HFF-Myc (cell line): ENCODE results near the gene ADAMTS17.

Experiments used
- DNase-seq: peaks from one replicate; pipeline ENCODE4 v3.0.0-alpha.2; 2011; ENCODE audit warnings: low read depth; ENCODE audit errors: extremely low read depth
- H3K4me3 ChIP-seq: replicated peaks from 2 replicates; pipeline ENCODE4 v1.5.1; 2011; ENCODE audit warnings: low read depth, mild to moderate bottlenecking, control low read depth, low read length
- TF ChIP-seq, protein P1 (sequence below): IDR thresholded peaks from 2 replicates; pipeline ENCODE4 v1.5.1; 2012; ENCODE audit warnings: mild to moderate bottlenecking, low read depth, low read length, control low read depth; ENCODE audit errors: missing control alignments

Gene ADAMTS17

DNA sequence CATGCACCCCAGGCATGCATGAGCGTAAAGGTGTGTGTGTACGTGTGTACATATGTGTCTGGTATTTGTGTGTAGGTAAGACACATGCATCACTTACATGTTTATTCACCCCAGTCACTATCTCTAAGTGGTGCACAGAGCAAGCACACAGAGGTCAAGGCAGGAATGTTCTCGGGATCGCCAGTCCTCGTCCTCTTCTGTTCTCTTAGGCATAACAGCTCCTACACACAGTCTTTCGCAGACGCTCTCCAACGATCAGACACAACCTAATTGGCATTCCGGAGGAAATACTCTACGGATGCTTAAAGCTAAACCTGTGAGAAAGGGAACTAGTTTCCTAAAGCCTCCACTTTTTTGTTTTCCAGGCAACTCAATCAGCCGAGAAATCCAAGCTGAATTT is 95.9 kb downstream of the ADAMTS17 start:
- no peak overlapping the region for H3K4me3 ChIP-seq
- DNase-seq: no peak
- TF ChIP-seq, protein P1, sequence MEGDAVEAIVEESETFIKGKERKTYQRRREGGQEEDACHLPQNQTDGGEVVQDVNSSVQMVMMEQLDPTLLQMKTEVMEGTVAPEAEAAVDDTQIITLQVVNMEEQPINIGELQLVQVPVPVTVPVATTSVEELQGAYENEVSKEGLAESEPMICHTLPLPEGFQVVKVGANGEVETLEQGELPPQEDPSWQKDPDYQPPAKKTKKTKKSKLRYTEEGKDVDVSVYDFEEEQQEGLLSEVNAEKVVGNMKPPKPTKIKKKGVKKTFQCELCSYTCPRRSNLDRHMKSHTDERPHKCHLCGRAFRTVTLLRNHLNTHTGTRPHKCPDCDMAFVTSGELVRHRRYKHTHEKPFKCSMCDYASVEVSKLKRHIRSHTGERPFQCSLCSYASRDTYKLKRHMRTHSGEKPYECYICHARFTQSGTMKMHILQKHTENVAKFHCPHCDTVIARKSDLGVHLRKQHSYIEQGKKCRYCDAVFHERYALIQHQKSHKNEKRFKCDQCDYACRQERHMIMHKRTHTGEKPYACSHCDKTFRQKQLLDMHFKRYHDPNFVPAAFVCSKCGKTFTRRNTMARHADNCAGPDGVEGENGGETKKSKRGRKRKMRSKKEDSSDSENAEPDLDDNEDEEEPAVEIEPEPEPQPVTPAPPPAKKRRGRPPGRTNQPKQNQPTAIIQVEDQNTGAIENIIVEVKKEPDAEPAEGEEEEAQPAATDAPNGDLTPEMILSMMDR: no peak

DNA sequence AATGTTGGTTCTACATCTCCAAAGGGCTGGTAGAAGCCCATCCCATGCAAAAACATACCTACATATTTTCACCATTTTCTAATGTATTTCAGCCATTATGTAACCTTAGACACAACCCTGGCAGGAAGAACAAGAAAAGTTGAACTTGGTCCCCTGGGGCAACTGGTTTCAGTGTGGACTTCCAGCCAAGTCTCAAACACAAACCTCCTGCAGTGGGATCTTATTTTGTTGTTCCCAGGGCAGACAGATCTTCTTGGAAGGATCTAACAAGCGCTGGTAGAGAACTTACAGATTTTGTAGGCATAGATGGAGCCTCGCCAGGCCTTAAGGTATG is 96.3 kb downstream of the ADAMTS17 start:
- TF ChIP-seq, protein P1: no peak
- H3K4me3 ChIP-seq: no peak overlapping the region
- DNase-seq: no peak

DNA sequence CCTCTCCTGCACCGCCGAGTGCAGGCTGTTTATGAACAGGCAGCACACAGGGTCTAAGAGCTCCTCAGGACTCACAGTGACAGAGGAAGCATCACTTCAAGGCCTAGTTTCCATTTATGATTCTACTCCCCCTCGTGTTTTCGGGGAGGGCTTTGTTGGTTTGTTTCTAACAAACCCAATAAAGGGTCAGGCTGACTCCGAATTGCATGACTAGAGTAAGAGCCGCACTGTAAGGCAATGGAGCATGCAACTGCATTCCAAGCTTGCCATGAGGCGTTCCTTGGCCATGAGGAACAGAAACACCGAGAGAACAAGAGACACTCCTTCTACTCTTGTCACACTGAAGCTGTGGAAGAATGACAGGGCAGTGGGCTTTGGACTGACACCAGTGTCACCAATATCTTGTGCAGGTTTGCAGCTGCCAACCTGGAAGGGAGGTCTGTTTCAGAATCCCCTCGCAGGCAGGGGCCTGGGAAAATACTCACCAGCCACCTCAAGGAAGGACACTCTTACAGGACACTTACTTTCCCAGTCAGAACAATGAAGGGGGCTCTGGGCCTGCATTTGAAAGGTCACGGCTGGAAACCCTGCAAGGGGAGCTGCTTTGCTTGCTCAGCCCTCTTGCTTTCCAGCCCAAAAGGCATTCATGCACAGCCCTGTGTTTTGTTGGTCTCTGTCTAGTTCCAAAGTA is 96.8 kb downstream of the ADAMTS17 start:
- H3K4me3 ChIP-seq: no peak overlapping the region
- TF ChIP-seq, protein P1: no peak
- DNase-seq: no peak

DNA sequence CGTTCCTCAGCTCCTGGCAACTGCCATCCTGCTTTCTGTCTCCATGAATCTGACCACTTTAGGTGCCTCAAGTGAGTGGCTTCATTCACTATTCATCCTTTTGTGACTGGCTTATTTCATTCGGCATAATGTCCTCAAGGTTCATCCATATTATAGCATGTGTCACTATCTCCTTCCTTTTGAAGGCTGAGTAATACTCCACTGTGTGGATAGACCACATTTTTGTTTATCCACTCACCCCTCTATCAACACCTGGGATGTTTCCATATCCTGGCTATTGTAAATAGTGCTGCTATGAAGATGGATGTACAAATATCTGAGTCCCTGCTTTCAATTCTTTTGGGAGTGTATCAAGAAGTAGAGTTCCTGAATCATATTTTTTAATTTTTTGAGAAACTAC is 98.8 kb downstream of the ADAMTS17 start:
- H3K4me3 ChIP-seq: no peak overlapping the region
- TF ChIP-seq, protein P1: no peak
- DNase-seq: no peak

DNA sequence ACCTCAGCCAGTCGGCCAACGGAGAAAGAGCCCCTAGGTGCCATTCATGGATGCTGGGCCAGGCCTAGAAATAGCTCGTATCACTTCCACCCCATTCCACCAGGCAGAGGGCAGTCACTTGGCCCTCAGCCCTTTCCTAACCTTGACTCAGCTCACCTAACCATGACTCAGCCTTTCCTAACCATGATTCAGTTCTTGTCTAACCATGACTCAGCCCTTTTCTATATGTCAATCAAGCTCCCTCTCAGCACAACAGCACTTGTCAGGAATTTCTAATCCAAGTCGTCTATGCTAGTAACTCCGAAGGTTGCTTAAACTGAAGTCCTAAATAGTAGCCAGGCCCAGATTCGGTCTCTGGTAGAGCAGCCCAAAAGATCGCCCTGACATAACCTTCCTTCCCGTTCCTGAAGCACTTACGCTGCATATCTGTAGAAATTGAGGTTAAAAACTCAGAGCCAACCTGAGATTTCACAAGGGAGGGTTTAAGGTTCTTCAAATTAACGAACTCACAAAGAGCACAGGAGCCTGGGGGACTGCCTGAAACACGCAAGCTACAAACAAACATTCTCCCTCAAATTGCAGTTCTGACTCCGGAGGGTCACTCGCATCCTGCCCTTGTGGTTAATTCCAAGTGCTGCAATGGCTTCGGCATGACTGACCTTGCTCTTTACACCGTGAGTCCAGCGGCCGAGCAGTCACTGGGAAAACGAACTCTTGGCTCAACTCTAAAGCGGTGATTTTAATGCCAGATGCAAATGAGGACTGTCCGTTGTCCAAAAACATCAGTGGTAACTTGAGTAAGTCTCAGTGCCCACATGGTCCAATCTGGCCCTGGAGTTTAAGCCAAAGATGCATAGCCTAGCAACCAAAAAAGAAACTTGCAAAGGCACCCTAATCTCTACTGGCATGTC is 99.9 kb downstream of the ADAMTS17 start:
- no peak for DNase-seq
- TF ChIP-seq, protein P1: no peak
- H3K4me3 ChIP-seq: no peak overlapping the region

DNA sequence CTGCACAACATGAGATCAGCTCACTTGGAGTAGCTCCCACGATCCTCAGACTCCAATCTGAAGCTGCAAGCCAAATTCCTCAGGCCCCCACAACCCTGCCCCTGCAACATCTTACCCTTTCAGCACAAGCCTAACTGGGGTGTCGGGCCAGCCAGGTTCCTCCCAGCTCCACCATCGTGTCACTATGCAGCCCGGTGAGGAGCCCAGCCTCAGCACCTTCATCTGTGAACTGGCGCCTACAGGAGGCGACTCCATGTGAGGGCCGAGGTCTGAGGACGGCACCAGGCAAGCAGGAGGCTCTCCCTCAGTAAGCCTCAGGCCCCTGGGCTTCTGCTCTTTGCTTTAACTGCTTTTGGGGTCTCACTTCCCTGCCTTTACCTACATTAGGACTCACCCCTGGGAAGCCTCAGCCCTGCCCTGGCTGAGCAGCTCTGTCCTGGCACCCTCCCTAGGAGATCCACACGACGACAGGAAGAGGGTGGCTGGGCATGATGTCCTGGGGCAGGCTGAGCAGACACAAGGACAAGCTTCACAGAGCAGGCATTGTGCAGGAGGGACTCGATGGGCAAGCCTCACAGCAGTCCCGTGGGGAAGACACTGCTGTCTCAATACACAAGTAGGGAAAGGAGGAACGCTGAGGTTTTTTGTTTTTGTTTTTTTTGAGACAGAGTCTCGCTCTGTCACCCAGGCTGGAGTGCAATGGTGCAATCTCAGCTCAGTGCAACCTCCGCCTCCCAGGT is 104.6 kb downstream of the ADAMTS17 start:
- DNase-seq: no peak
- no peak overlapping the region for H3K4me3 ChIP-seq
- TF ChIP-seq, protein P1: no peak
